ENCODE data around the gene CRYBG3. TPM values are rescaled to one million over a fixed set of nuclear protein-coding genes. Genes with fewer than 3 reads are reported as not detected.

CRYBG3 gene
- total RNA-seq, 1 experiment from 2014 or later = 5.9 TPM

- Histone ChIP-seq H3K23me2 (ENCODE audit: insufficient read length, low read depth, low read length, poor library complexity, severe bottlenecking) (no peaks in the 10 kb centered on the region), H3K79me1 (ENCODE audit: insufficient read depth, low read depth, low read length, poor library complexity, severe bottlenecking) (no peaks in the 10 kb centered on the region), H2AFZ (ENCODE audit: low read length) (no peak overlapping the region), H2BK12ac (ENCODE audit: insufficient read length, low read depth, low read length) (no peak overlapping the region), H2BK5ac (ENCODE audit: insufficient read length, low read length) (no peak overlapping the region), H3K14ac (ENCODE audit: insufficient read depth, low read length) (no peak overlapping the region), H3K79me2 (ENCODE audit: insufficient read depth, low read length) (peaks cover 3% of the 10 kb centered on the region), H3K4ac (ENCODE audit: low read depth, low read length) (no peak overlapping the region), H3K9ac (ENCODE audit: extremely low read depth, insufficient read length, low read length) (no peak overlapping the region), H2BK20ac (ENCODE audit: low read depth, low read length, poor library complexity, severe bottlenecking) (no peak overlapping the region), H3K4me1 (ENCODE audit: insufficient read depth, low read length) (no peaks in the 10 kb centered on the region), H4K20me1 (ENCODE audit: control insufficient read depth, insufficient read depth, insufficient read length) (no peaks in the 10 kb centered on the region), H3K4me2 (ENCODE audit: insufficient read depth, insufficient read length, low read length) (no peak overlapping the region), H4K8ac (replicated peaks; ENCODE audit: insufficient read length, low read depth, low read length) (no peak overlapping the region), H4K5ac (ENCODE audit: insufficient read length, low read depth, low read length) (no peak overlapping the region), H3K27me3 (ENCODE audit: insufficient read depth, low read length) (no peaks in the 10 kb centered on the region), H3K27ac (ENCODE audit: insufficient read length, low read depth, low read length) (no peak overlapping the region), H2BK15ac (ENCODE audit: low read depth, low read length) (no peak overlapping the region), H3K9me3 (ENCODE audit: control insufficient read depth, low read depth, low read length) (no peaks in the 10 kb centered on the region), H2BK120ac (ENCODE audit: low read depth, low read length, poor library complexity, severe bottlenecking) (no peak overlapping the region), H3K56ac (ENCODE audit: insufficient read length, low read depth, low read length) (no peak overlapping the region), H3K23ac (ENCODE audit: insufficient read length, low read depth, low read length) (no peak overlapping the region), H3K18ac (ENCODE audit: insufficient read length, low read depth, low read length) (no peak overlapping the region), H2AK5ac (ENCODE audit: insufficient read length, low read length) (no peak overlapping the region), H4K91ac (ENCODE audit: insufficient read length, low read depth, low read length) (no peak overlapping the region), H3T11ph (ENCODE audit: low read length) (no peak overlapping the region)
- Mint-ChIP-seq H3K9me3 (no peaks in the 10 kb centered on the region), H3K36me3 (ENCODE audit: insufficient read depth in 1 of 3, low read depth in 3 of 3) (peaks cover 0 to 11% (median 2%) of the 10 kb centered on the region in 3 experiments; a peak in 3 of 7 replicates), H3K4me1 (peaks cover 0 to 2% of the 10 kb centered on the region in 2 experiments; a peak in 1 of 4 replicates), H3K27ac (no peak overlapping the region), H3K27me3 (ENCODE audit: low read depth) (no peaks in the 10 kb centered on the region), H3K4me3 (no peak overlapping the region)
- TF ChIP-seq CTCF (conservative IDR thresholded peaks at IDR 0.05) = no peak
- no CpG with 5 or more reads among the region's 8 CpGs for WGBS (ENCODE audit: extremely low coverage, insufficient read length, low lambda C conversion rate)
- no peak for DNase-seq
Observed at GRCh38 chr3:97960993-97961766, 139.4 kb downstream of the CRYBG3 start.

Measured in H9 (cell line).